BJ (cell line): ENCODE data around the gene FAM149B1. TPM values are rescaled to one million over a fixed set of nuclear protein-coding genes. Genes with fewer than 3 reads are reported as not detected.

Experiments used
- CTCF ChIA-PET: fragments of 350-600 bp; formaldehyde crosslinking; extraction: SDS; loops from one replicate; lab custom pipeline; 2021; ENCODE audit warnings: antibody characterized with exemption, inconsistent platforms; lab: Yijun Ruan, JAX
- POLR2A ChIA-PET: fragments of 300-600 bp; sonication (Branson Sonifier 250); formaldehyde crosslinking; extraction: SDS; loops from one replicate; lab custom pipeline; 2021; ENCODE audit warnings: antibody characterized with exemption; lab: Charles Lee
- DNase-seq: peaks from one replicate; pipeline ENCODE4 v3.0.0-alpha.2; 2011; ENCODE audit warnings: low read depth
- H3K27me3 ChIP-seq: 2 replicates; pipeline ENCODE4 v1.6.0; 2011; ENCODE audit warnings: low read length; ENCODE audit not compliant: control insufficient read depth, insufficient read depth
- H3K36me3 ChIP-seq: 2 replicates; pipeline ENCODE4 v1.5.1; 2011; ENCODE audit warnings: low read length; ENCODE audit not compliant: control insufficient read depth, insufficient read depth
- H3K4me3 ChIP-seq: 2 replicates; pipeline ENCODE4 v1.5.1; 2011; ENCODE audit warnings: low read depth, mild to moderate bottlenecking, control low read depth, low read length
- polyA plus RNA-seq: library from polyadenylated mRNA; depleted of rRNA; stranded (reverse); fragments of >200 nt; gene quantifications from 2 replicates; pipeline ENCODE4 v1.2.3, GENCODE V29; 2011; rRNA removed
- small RNA-seq: library from RNA; depleted of rRNA; stranded (forward); fragments of <200 nt; gene quantifications from one replicate; pipeline ENCODE3, GENCODE V24; 2012; ENCODE audit warnings: low replicate concordance, low read depth; ENCODE audit not compliant: insufficient read length
- TF ChIP-seq, protein P1 (sequence below): IDR thresholded peaks from 2 replicates; pipeline ENCODE4 v1.5.1; 2011; ENCODE audit warnings: low read depth, mild to moderate bottlenecking, control low read depth, inconsistent platforms, low read length, moderate library complexity; ENCODE audit not compliant: insufficient read depth

Gene FAM149B1
- polyA plus RNA-seq, 1 experiment = 33.0 TPM

DNA sequence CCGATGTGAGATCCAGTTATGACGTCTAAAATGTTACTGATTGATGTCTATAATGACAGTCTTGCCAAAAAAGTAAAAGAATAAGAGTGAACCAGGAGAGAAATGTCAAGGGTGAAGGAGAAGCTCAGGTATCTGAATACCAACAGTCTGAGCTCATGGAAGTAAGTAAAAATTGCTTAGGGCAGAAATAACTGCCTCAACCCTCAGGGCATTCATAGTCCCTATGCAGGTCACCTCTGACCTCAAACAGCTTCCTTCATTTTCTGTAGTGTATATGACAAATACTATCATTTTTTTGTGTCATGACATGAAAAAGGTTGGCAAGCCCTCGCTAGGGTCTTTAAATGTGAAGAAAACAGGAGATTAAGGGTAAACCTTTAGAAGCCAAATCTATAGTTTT, 125.5 kb downstream of the FAM149B1 start:
- POLR2A ChIA-PET = no interaction called here
- CTCF ChIA-PET = interaction anchor here (1.1 kb wide), 1 partner anchor 22 kb away, joined by 3 read pairs; no protein-coding TSS in a partner anchor
- Histone ChIP-seq H3K27me3 (peaks cover 1% of the 10 kb centered on the region), H3K4me3 (no peak overlapping the region), H3K36me3 (no peaks in the 10 kb centered on the region)
- no peak for DNase-seq
- TF ChIP-seq, protein P1, sequence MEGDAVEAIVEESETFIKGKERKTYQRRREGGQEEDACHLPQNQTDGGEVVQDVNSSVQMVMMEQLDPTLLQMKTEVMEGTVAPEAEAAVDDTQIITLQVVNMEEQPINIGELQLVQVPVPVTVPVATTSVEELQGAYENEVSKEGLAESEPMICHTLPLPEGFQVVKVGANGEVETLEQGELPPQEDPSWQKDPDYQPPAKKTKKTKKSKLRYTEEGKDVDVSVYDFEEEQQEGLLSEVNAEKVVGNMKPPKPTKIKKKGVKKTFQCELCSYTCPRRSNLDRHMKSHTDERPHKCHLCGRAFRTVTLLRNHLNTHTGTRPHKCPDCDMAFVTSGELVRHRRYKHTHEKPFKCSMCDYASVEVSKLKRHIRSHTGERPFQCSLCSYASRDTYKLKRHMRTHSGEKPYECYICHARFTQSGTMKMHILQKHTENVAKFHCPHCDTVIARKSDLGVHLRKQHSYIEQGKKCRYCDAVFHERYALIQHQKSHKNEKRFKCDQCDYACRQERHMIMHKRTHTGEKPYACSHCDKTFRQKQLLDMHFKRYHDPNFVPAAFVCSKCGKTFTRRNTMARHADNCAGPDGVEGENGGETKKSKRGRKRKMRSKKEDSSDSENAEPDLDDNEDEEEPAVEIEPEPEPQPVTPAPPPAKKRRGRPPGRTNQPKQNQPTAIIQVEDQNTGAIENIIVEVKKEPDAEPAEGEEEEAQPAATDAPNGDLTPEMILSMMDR = no peak

Small RNAs within 50 kb of the gene (small RNA-seq; reads per million reads assigned to genes)
- not detected for gene RF00019
- gene RNU6-833P = not detected
- gene SNORA11F = 45.9 reads per million, percentile 88 among the genes with 10 or more reads in this experiment

Other genes with a start within 250 kb of the FAM149B1 start
- gene PLA2G12B, start 213.3 kb upstream of the FAM149B1 start, polyA plus RNA-seq = not detected in 2 replicates
- 91.7 and 260 TPM in 2 replicates for gene P4HA1, start 71.3 kb upstream of the FAM149B1 start, polyA plus RNA-seq
- gene NUDT13, start 57.7 kb upstream of the FAM149B1 start, polyA plus RNA-seq = 1.7 and 2.2 TPM in 2 replicates
- 25.4 and 32.7 TPM in 2 replicates for gene ECD, start 111 bp upstream of the FAM149B1 start, polyA plus RNA-seq
- gene DNAJC9, start 79.1 kb downstream of the FAM149B1 start, polyA plus RNA-seq = 10.0 and 16.8 TPM in 2 replicates
- 74.4 and 87.9 TPM in 2 replicates for gene MRPS16, start 84.5 kb downstream of the FAM149B1 start, polyA plus RNA-seq
- gene CFAP70, start 190.7 kb downstream of the FAM149B1 start, polyA plus RNA-seq = 0.37 and 0.69 TPM in 2 replicates
- gene ANXA7, start 245.9 kb downstream of the FAM149B1 start, polyA plus RNA-seq = 123 and 134 TPM in 2 replicates